Astrocyte (in vitro differentiated cells and primary cell): ENCODE measurements around the gene PSME1. TPM values are rescaled to one million over a fixed set of nuclear protein-coding genes. Genes with fewer than 3 reads are reported as not detected.
A peak's percentile ranks its signal among the peaks of the same experiment; 100 is the strongest.

ENCODE experiments used
- DNase-seq: peaks from one replicate; pipeline ENCODE4 v3.0.0-alpha.2; 2010; ENCODE audit warnings: low read depth
- FAIRE-seq: peaks from 2 replicates; lab custom pipeline; 2011; peaks lifted over from hg19 to GRCh38; lab: Jason Lieb, UNC
- H2AFZ ChIP-seq: 2 replicates; pipeline ENCODE4 v1.6.0; 2012; ENCODE audit warnings: low read depth, low read length, inconsistent platforms
- H3K27ac ChIP-seq: 2 replicates; pipeline ENCODE4 v1.5.1; 2011; ENCODE audit warnings: low read depth, low read length, inconsistent platforms
- H3K27me3 ChIP-seq: 2 replicates; pipeline ENCODE4 v1.6.0; 2011; ENCODE audit warnings: low read length, inconsistent platforms; ENCODE audit not compliant: insufficient read depth
- H3K36me3 ChIP-seq: 2 replicates; pipeline ENCODE4 v1.5.1; 2011; ENCODE audit warnings: low read length, inconsistent platforms; ENCODE audit not compliant: insufficient read depth
- H3K4me1 ChIP-seq: 2 replicates; pipeline ENCODE4 v1.5.1; 2011; ENCODE audit warnings: low read length, inconsistent platforms; ENCODE audit not compliant: insufficient read depth
- H3K4me2 ChIP-seq: 2 replicates; pipeline ENCODE4 v1.6.0; 2012; ENCODE audit warnings: low read length, inconsistent platforms
- H3K4me3 ChIP-seq: 2 replicates; pipeline ENCODE4 v1.5.1; 2011; ENCODE audit warnings: low read depth, mild to moderate bottlenecking, low read length, inconsistent platforms; ENCODE audit not compliant: insufficient read depth
- H3K79me2 ChIP-seq: 2 replicates; pipeline ENCODE4 v1.6.0; 2012; ENCODE audit warnings: mild to moderate bottlenecking, low read length, inconsistent platforms; ENCODE audit not compliant: insufficient read depth
- H3K9ac ChIP-seq: 2 replicates; pipeline ENCODE4 v1.6.0; 2012; ENCODE audit warnings: mild to moderate bottlenecking, low read length, inconsistent platforms
- H3K9me3 ChIP-seq: 2 replicates; pipeline ENCODE4 v1.5.1; 2012; ENCODE audit warnings: low read depth, mild to moderate bottlenecking, low read length, inconsistent platforms; ENCODE audit not compliant: insufficient read depth
- H4K20me1 ChIP-seq: 2 replicates; pipeline ENCODE4 v1.6.0; 2012; ENCODE audit warnings: low read length, inconsistent platforms; ENCODE audit not compliant: insufficient read depth
- H3K27ac Mint-ChIP-seq: one replicate; pipeline ENCODE4 v1.8.0; 2021; ENCODE audit warnings: mild to moderate bottlenecking, mixed read lengths; ENCODE audit not compliant: unreplicated experiment
- H3K27me3 Mint-ChIP-seq: one replicate; pipeline ENCODE4 v1.8.0; 2021; ENCODE audit warnings: low read depth, mixed read lengths; ENCODE audit not compliant: unreplicated experiment
- H3K36me3 Mint-ChIP-seq: one replicate; pipeline ENCODE4 v1.8.0; 2021; ENCODE audit warnings: low read depth, mixed read lengths; ENCODE audit not compliant: unreplicated experiment
- H3K4me1 Mint-ChIP-seq: one replicate; pipeline ENCODE4 v1.8.0; 2021; ENCODE audit warnings: low read depth, mixed read lengths; ENCODE audit not compliant: unreplicated experiment
- H3K4me3 Mint-ChIP-seq: one replicate; pipeline ENCODE4 v1.8.0; 2021; ENCODE audit warnings: mild to moderate bottlenecking, moderate library complexity, mixed read lengths; ENCODE audit not compliant: unreplicated experiment
- H3K9me3 Mint-ChIP-seq: one replicate; pipeline ENCODE4 v1.8.0; 2021; ENCODE audit warnings: mild to moderate bottlenecking, mixed read lengths; ENCODE audit not compliant: unreplicated experiment
- EZH2 ChIP-seq: IDR thresholded peaks from 2 replicates; pipeline ENCODE4 v1.6.1; 2012; ENCODE audit warnings: mild to moderate bottlenecking, low read length, inconsistent platforms; ENCODE audit not compliant: insufficient read depth
- total RNA-seq: library from RNA; stranded (reverse); gene quantifications from 2 replicates; pipeline ENCODE4 v1.2.1, GENCODE V29; 2021
- TF ChIP-seq, protein P1 (sequence below): IDR thresholded peaks from 2 replicates; pipeline ENCODE4 v1.5.1; 2011; ENCODE audit warnings: low read depth, mild to moderate bottlenecking, inconsistent platforms, low read length, moderate library complexity; ENCODE audit not compliant: insufficient read depth

Gene PSME1
- total RNA-seq, 1 donor from 2014 or later = 122 TPM

DNA sequence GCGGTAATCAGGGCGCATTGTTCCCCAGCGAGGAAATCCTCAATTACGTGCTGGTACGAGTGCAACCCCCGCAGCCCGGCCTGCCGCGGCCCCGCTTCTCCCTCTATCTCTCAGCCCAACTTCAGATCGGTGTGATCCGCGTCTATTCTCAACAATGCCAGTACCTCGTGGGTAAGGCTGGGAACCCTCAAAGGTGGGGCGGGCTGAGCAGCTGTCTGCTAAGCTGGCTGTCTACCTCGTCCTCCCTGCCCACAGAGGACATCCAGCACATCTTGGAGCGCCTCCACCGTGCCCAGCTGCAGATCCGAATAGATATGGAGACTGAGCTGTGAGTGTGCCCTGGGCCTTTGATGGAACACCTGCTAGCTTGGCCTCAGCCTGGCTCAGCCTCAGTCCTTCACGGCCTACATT is 36.9 kb downstream of the PSME1 start:
- H3K27ac Mint-ChIP-seq = no peak overlapping the region
- DNase-seq = no peak
- H3K27me3 Mint-ChIP-seq = no peaks in the 10 kb centered on the region

DNA sequence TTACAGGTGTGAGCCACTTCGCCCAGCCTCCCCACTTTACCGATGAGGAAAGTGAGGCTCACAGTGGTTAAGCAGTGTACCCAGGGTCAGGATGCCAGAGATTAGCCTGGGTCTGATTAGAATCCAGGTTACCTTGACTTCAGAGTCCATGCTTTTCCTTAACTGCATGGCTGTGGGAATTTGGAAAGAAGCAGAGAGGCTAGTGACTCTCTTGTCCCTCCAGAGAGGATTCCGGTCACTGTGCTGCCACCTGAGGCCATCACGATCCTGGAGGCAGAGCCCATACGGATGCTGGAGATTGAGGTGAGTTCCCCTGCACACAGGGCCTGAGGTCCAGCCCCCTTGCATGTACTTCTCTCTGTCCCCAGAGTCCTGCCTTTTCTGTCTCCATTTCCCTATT is 40.6 kb downstream of the PSME1 start:
- no peaks in the 10 kb centered on the region for H3K27me3 ChIP-seq
- H3K79me2 ChIP-seq = no peaks in the 10 kb centered on the region
- peaks cover 18% of the 10 kb centered on the region for H3K36me3 ChIP-seq
- Mint-ChIP-seq H3K27me3 (no peaks in the 10 kb centered on the region), H3K36me3 (peaks cover 22% of the 10 kb centered on the region), H3K4me3 (no peak overlapping the region), H3K9me3 (no peaks in the 10 kb centered on the region), H3K27ac (no peak overlapping the region), H3K4me1 (peaks cover 7% of the 10 kb centered on the region)
- peaks cover 30% of the 10 kb centered on the region for H4K20me1 ChIP-seq
- no peak for FAIRE-seq
- no peaks in the 10 kb centered on the region for H3K9me3 ChIP-seq
- no peak overlapping the region for H3K27ac ChIP-seq
- no peak for TF ChIP-seq EZH2
- TF ChIP-seq, protein P1, sequence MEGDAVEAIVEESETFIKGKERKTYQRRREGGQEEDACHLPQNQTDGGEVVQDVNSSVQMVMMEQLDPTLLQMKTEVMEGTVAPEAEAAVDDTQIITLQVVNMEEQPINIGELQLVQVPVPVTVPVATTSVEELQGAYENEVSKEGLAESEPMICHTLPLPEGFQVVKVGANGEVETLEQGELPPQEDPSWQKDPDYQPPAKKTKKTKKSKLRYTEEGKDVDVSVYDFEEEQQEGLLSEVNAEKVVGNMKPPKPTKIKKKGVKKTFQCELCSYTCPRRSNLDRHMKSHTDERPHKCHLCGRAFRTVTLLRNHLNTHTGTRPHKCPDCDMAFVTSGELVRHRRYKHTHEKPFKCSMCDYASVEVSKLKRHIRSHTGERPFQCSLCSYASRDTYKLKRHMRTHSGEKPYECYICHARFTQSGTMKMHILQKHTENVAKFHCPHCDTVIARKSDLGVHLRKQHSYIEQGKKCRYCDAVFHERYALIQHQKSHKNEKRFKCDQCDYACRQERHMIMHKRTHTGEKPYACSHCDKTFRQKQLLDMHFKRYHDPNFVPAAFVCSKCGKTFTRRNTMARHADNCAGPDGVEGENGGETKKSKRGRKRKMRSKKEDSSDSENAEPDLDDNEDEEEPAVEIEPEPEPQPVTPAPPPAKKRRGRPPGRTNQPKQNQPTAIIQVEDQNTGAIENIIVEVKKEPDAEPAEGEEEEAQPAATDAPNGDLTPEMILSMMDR = no peak
- H3K4me3 ChIP-seq = no peak overlapping the region
- H3K9ac ChIP-seq = no peak overlapping the region
- DNase-seq = no peak
- peaks cover 15% of the 10 kb centered on the region for H3K4me1 ChIP-seq
- no peak overlapping the region for H2AFZ ChIP-seq
- no peak overlapping the region for H3K4me2 ChIP-seq

More for the DNA sequence above, 36.9 kb downstream of the PSME1 start:
- peaks cover 5% of the 10 kb centered on the region for H4K20me1 ChIP-seq
- H3K27ac ChIP-seq = no peak overlapping the region
- H3K27me3 ChIP-seq = no peaks in the 10 kb centered on the region
- H3K4me1 ChIP-seq = peaks cover 14% of the 10 kb centered on the region
- no peak for TF ChIP-seq EZH2
- TF ChIP-seq, protein P1 = no peak
- H3K4me2 ChIP-seq = peak overlapping the region; percentile 84
- no peaks in the 10 kb centered on the region for H3K36me3 ChIP-seq
- no peaks in the 10 kb centered on the region for H3K9me3 ChIP-seq
- H3K79me2 ChIP-seq = no peaks in the 10 kb centered on the region
- Mint-ChIP-seq H3K4me1 (peaks cover 2% of the 10 kb centered on the region), H3K9me3 (no peaks in the 10 kb centered on the region), H3K4me3 (peak overlapping the region; percentile 66), H3K36me3 (peaks cover 23% of the 10 kb centered on the region)
- no peak for FAIRE-seq
- peak overlapping the region; percentile 36 for H3K9ac ChIP-seq
- peak overlapping the region; percentile 50 for H3K4me3 ChIP-seq
- no peak overlapping the region for H2AFZ ChIP-seq

DNA sequence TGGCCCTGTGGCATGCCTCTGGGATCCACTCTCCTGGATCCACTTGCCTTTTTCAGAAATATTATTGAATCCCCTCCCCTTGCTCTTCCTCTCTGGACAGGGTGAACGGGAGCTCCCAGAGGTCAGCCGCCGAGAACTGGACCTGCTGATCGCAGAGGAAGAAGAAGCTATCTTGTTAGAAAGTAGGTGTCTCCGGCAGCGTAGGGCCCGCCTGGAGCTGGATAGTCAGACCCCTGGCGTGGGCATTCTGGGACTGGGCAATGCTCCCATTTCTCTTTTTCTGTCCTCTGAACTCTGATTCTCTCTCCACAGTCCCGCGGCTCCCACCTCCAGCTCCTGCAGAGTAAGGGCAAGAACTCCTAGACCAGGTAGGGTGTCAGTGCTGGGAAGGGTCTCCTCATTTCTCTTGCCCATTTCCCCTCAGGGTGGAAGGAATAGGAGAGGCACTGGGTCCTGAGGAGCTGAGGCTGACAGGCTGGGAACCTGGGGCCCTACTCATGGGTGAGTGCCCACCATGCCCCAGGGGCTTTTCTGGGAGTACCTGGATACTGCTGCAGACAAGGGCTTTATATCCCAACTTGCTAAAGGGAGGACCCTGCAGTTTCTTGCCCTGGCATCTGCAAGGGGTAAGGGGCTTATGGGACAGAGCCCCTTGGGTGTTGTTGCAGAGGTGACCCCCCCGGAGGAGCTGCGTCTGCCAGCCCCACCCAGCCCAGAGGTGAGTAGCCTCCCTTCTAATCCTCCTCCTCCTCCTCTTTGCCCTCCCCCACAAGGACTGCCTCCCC is 41.2 kb downstream of the PSME1 start:
- no peak overlapping the region for H3K4me3 Mint-ChIP-seq
- no peak overlapping the region for H3K27ac Mint-ChIP-seq
- peaks cover 18% of the 10 kb centered on the region for H3K36me3 ChIP-seq

More for the DNA sequence above, 41.2 kb downstream of the PSME1 start:
- Mint-ChIP-seq H3K36me3 (peaks cover 26% of the 10 kb centered on the region), H3K4me1 (peaks cover 7% of the 10 kb centered on the region), H3K9me3 (no peaks in the 10 kb centered on the region), H3K27me3 (no peaks in the 10 kb centered on the region)
- no peak for FAIRE-seq
- Histone ChIP-seq H3K79me2 (no peaks in the 10 kb centered on the region), H4K20me1 (peaks cover 30% of the 10 kb centered on the region), H3K9ac (no peak overlapping the region), H3K4me1 (peaks cover 10% of the 10 kb centered on the region), H3K27ac (no peak overlapping the region), H3K4me2 (no peak overlapping the region), H2AFZ (no peak overlapping the region), H3K9me3 (no peaks in the 10 kb centered on the region), H3K4me3 (no peak overlapping the region), H3K27me3 (no peaks in the 10 kb centered on the region)
- no peak for DNase-seq
- TF ChIP-seq, protein P1 = no peak
- TF ChIP-seq EZH2 = no peak
